Activated naive CD4-positive, alpha-beta T cell treated with anti-CD3 and anti-CD28 coated beads for 36 hours (primary cell): ENCODE data around the gene APOBEC3G. TPM values are rescaled to one million over a fixed set of nuclear protein-coding genes. Genes with fewer than 3 reads are reported as not detected.
A peak's percentile ranks its signal among the peaks of the same experiment; 100 is the strongest.
"Not testable (repeated sequence)": the region's sequence is repeated elsewhere in the genome, so short reads cannot be mapped to it uniquely, and the experiment has no call there.

ENCODE experiments used
- CTCF ChIA-PET: fragments of 350-600 bp; sonication (Branson Sonifier 250); formaldehyde crosslinking; loops from one replicate; lab custom pipeline; 2021; ENCODE audit warnings: antibody characterized with exemption; lab: Charles Lee
- DNase-seq: peaks from one replicate; pipeline ENCODE4 v3.0.0-alpha.2; 2020
- H3K27ac Mint-ChIP-seq: one replicate; pipeline ENCODE4 v1.8.0; 2021; ENCODE audit warnings: mild to moderate bottlenecking, mixed read lengths
- H3K27me3 Mint-ChIP-seq: one replicate; pipeline ENCODE4 v1.8.0; 2021; ENCODE audit warnings: low read depth, mixed read lengths
- H3K36me3 Mint-ChIP-seq: one replicate; pipeline ENCODE4 v1.8.0; 2021; ENCODE audit warnings: low read depth, mixed read lengths
- H3K4me1 Mint-ChIP-seq: one replicate; pipeline ENCODE4 v1.8.0; 2021; ENCODE audit warnings: low read depth, mixed read lengths
- H3K4me3 Mint-ChIP-seq: one replicate; pipeline ENCODE4 v1.8.0; 2021; ENCODE audit warnings: mild to moderate bottlenecking, moderate library complexity, mixed read lengths
- H3K9me3 Mint-ChIP-seq: one replicate; pipeline ENCODE4 v1.8.0; 2021; ENCODE audit warnings: mixed read lengths
- intact Hi-C: fragments of 100-400 bp; cut with micrococcal nuclease; formaldehyde crosslinking; loops from one replicate; pipeline ENCODE4 v1.15.1; 2023
- total RNA-seq, 2 experiments: library from RNA; stranded (reverse); gene quantifications; one replicate each; pipeline ENCODE4 v1.2.3, GENCODE V29; 2021

APOBEC3G gene
- total RNA-seq, 2 experiments from 2014 or later, result 23.1 to 24.1 TPM

GRCh38 chr22:39073981-39074380, 3.1 kb upstream of the APOBEC3G start:
- no peaks in the 10 kb centered on the region for H3K9me3 Mint-ChIP-seq
- H3K36me3 Mint-ChIP-seq, result no peaks in the 10 kb centered on the region
- H3K4me1 Mint-ChIP-seq, result peaks cover 18% of the 10 kb centered on the region
- H3K27me3 Mint-ChIP-seq, result no peaks in the 10 kb centered on the region
- no peak for DNase-seq
- CTCF ChIA-PET, result no interaction called here
- intact Hi-C loops, result no loop called here
- H3K27ac Mint-ChIP-seq, result no peak overlapping the region
- no peak overlapping the region for H3K4me3 Mint-ChIP-seq

GRCh38 chr22:39076155-39077025, 685 bp upstream of the APOBEC3G start:
- H3K9me3 Mint-ChIP-seq, H3K27me3 Mint-ChIP-seq, DNase-seq, H3K36me3 Mint-ChIP-seq, CTCF ChIA-PET: not testable (repeated sequence)
- peak overlapping the region; percentile 20 for H3K27ac Mint-ChIP-seq
- intact Hi-C loops, result loop anchor here (1.0 to 5.0 kb wide), 3 partner anchors 14 to 54 kb away; partner anchors contain the start of gene APOBEC3D
- H3K4me3 Mint-ChIP-seq, result peak overlapping the region; percentile 64
- peaks cover 29% of the 10 kb centered on the region for H3K4me1 Mint-ChIP-seq

DNA sequence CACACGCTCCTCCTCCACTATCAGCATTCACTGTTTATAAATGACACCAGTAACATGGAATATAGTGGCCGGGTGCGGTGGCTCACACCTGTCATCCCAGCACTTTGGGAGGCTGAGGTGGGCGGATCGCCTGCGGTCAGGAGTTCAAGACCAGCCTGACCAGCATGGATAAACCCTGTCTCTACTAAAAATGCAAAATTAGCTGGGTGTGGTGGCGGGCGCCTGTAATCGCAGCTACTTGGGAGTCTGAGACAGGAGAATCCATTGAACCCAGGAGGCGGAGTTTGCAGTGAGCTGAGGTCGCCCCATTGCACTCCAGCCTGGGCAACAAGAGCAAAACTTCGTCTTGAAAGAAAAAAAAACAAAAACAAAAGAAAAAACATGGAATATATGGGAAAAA, 837 bp downstream of the APOBEC3G start:
- peaks cover 29% of the 10 kb centered on the region for H3K4me1 Mint-ChIP-seq
- H3K27ac Mint-ChIP-seq, result peak overlapping the region; percentile 84
- intact Hi-C loops, result loop anchor here (1.0 to 5.0 kb wide), 3 partner anchors 12 to 56 kb away; partner anchors contain the start of gene APOBEC3D
- CTCF ChIA-PET, result interaction anchor here (0.6 kb wide), 2 partner anchors 151 to 1503 kb away, joined by 3 to 4 read pairs; no protein-coding TSS in a partner anchor
- H3K4me3 Mint-ChIP-seq, result peak overlapping the region; percentile 86
- not testable (repeated sequence) for H3K36me3 Mint-ChIP-seq, DNase-seq, H3K27me3 Mint-ChIP-seq, H3K9me3 Mint-ChIP-seq

DNA sequence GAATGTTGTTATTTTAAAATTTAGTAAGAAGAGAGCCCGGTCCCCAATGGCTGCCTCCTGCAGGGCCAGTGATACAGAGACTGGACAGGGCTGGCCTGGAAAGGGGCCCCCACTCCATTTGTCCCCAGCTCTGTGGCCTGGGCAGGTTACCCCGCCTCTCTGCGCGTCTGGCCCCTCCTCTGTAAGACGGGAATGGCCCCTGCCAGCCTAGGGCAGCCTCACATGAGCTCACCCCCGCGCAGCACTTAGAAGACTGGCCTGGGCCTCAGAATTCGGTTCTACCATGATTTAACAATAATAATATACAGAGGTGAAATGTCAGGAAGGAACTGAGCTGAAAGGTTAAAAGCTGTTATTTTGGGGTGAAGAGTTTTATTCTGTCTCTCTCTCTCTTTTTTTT, 1.3 kb downstream of the APOBEC3G start:
- DNase-seq, result no peak
- Mint-ChIP-seq H3K27me3 (no peaks in the 10 kb centered on the region), H3K4me1 (peaks cover 29% of the 10 kb centered on the region), H3K4me3 (peak overlapping the region; percentile 86), H3K36me3 (peaks cover 2% of the 10 kb centered on the region), H3K9me3 (no peaks in the 10 kb centered on the region), H3K27ac (no peak overlapping the region)
- CTCF ChIA-PET, result interaction anchor here (0.6 kb wide), 2 partner anchors 151 to 1503 kb away, joined by 3 to 4 read pairs; no protein-coding TSS in a partner anchor
- intact Hi-C loops, result loop anchor here (5.0 kb wide), 1 partner anchor 56 kb away; the partner anchor contains the start of gene APOBEC3D

- H3K27ac Mint-ChIP-seq, H3K27me3 Mint-ChIP-seq, H3K36me3 Mint-ChIP-seq, DNase-seq, H3K9me3 Mint-ChIP-seq: not testable (repeated sequence)
- CTCF ChIA-PET, result interaction anchor here (1.3 kb wide), 1 partner anchor 64 kb away, joined by 5 read pairs; the partner anchor contains the start of gene APOBEC3C
- intact Hi-C loops, result loop anchor here (5.0 kb wide), 1 partner anchor 57 kb away; the partner anchor contains the start of gene APOBEC3D
- H3K4me3 Mint-ChIP-seq, result peak overlapping the region; percentile 86
- H3K4me1 Mint-ChIP-seq, result peaks cover 29% of the 10 kb centered on the region
Observed at GRCh38 chr22:39079054-39079637, 2.1 kb downstream of the APOBEC3G start.

GRCh38 chr22:39080052-39080762, 3.1 kb downstream of the APOBEC3G start:
- intact Hi-C loops, result no loop called here
- DNase-seq, result no peak
- CTCF ChIA-PET, result interaction anchor here (1.3 kb wide), 1 partner anchor 66 kb away, joined by 5 read pairs; the partner anchor contains the start of gene APOBEC3C
- Mint-ChIP-seq H3K36me3 (peaks cover 2% of the 10 kb centered on the region), H3K27me3 (no peaks in the 10 kb centered on the region), H3K27ac (no peak overlapping the region), H3K9me3 (no peaks in the 10 kb centered on the region), H3K4me3 (no peak overlapping the region), H3K4me1 (peaks cover 29% of the 10 kb centered on the region)

- intact Hi-C loops, result no loop called here
- Mint-ChIP-seq H3K27me3 (no peaks in the 10 kb centered on the region), H3K9me3 (no peaks in the 10 kb centered on the region), H3K4me1 (peaks cover 29% of the 10 kb centered on the region), H3K27ac (no peak overlapping the region), H3K4me3 (no peak overlapping the region), H3K36me3 (peaks cover 2% of the 10 kb centered on the region)
- no peak for DNase-seq
- CTCF ChIA-PET, result no interaction called here
Observed at GRCh38 chr22:39081016-39081415, 3.9 kb downstream of the APOBEC3G start.

- intact Hi-C loops, result no loop called here
- CTCF ChIA-PET, result no interaction called here
- H3K4me3 Mint-ChIP-seq, result no peak overlapping the region
- no peaks in the 10 kb centered on the region for H3K9me3 Mint-ChIP-seq
- no peak overlapping the region for H3K27ac Mint-ChIP-seq
- peaks cover 27% of the 10 kb centered on the region for H3K4me1 Mint-ChIP-seq
- H3K36me3 Mint-ChIP-seq, result peaks cover 2% of the 10 kb centered on the region
- no peak for DNase-seq
- no peaks in the 10 kb centered on the region for H3K27me3 Mint-ChIP-seq
Observed at GRCh38 chr22:39081598-39081997, 4.5 kb downstream of the APOBEC3G start.

DNA sequence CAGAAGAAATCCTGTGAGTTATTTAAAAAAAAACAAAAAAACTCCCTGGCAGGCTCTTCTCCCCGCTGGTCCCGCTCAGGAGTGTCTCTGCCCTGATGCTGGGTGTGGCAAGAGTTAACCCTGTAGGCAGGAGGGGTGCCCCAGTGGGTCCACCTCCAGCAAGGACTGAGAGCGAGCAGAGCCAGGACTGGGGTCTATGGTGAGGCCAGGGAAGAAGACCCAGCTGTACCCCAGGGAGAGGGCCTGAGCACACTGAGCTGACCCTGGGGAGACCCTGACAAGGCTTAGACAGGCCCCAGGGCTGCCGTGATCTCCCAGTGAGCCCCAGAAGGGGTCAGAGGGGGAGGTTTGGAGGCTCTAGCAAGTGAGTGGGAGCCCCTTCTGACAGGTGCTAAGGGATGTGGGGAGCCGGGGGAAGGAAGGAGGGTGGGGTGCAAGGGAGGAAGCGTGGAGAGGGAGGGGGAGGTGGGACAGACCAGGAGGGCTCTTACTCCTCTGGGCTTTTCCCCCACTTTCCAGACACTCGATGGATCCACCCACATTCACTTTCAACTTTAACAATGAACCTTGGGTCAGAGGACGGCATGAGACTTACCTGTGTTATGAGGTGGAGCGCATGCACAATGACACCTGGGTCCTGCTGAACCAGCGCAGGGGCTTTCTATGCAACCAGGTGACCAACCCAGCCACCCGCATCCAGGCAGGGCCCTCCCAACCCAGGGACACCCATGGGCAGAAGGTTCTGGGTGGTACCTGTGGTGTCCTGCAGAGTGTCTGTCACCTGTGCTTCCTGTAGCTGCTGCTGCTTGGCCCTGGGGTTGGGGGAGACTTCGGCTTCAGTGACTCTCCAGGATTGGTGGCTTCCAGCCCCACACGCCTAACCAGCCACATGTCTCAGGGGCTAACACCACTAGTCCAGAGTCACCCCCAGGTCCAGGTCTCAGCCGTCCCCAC, 6.4 kb downstream of the APOBEC3G start:
- Mint-ChIP-seq H3K27ac (no peak overlapping the region), H3K4me1 (peaks cover 24% of the 10 kb centered on the region), H3K9me3 (no peaks in the 10 kb centered on the region), H3K4me3 (no peak overlapping the region), H3K27me3 (no peaks in the 10 kb centered on the region), H3K36me3 (peaks cover 2% of the 10 kb centered on the region)
- CTCF ChIA-PET, result no interaction called here
- DNase-seq, result no peak
- intact Hi-C loops, result no loop called here

GRCh38 chr22:39084666-39085065, 7.6 kb downstream of the APOBEC3G start:
- DNase-seq, result no peak
- no peak overlapping the region for H3K27ac Mint-ChIP-seq
- intact Hi-C loops, result no loop called here
- peaks cover 2% of the 10 kb centered on the region for H3K36me3 Mint-ChIP-seq
- no peaks in the 10 kb centered on the region for H3K27me3 Mint-ChIP-seq
- H3K9me3 Mint-ChIP-seq, result no peaks in the 10 kb centered on the region
- peaks cover 30% of the 10 kb centered on the region for H3K4me1 Mint-ChIP-seq
- no peak overlapping the region for H3K4me3 Mint-ChIP-seq
- CTCF ChIA-PET, result no interaction called here

DNA sequence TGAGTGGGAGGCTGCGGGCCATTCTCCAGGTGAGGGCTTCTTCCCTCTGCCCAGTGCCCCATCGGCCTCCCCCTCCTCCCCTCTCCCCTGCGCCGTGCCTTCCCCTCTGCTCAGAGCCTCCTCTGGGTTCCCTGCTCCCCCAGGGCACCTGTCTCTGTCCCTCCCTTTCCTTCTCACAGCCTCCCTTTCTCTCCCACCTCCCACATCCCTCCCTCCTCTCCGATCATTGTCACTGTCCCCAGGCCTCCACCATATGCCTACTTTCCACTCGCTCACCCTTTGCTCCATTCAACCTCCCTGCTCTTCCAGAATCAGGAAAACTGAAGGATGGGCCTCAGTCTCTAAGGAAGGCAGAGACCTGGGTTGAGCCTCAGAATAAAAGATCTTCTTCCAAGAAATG, 10.0 kb downstream of the APOBEC3G start:
- no peak for DNase-seq
- CTCF ChIA-PET, result no interaction called here
- H3K4me3 Mint-ChIP-seq, result no peak overlapping the region

More for the DNA sequence above, 10.0 kb downstream of the APOBEC3G start:
- Mint-ChIP-seq H3K9me3 (no peaks in the 10 kb centered on the region), H3K36me3 (peaks cover under 1% of the 10 kb centered on the region), H3K27me3 (no peaks in the 10 kb centered on the region), H3K4me1 (peaks cover 43% of the 10 kb centered on the region), H3K27ac (no peak overlapping the region)
- intact Hi-C loops, result no loop called here
